Nephron (organoid): Measurements from ENCODE around the gene FARP1.
A peak's percentile ranks its signal among the peaks of the same experiment; 100 is the strongest.

Experiments used
- H3K27ac Mint-ChIP-seq, 3 experiments: 2 replicates each; pipeline ENCODE4 v1.8.0; 2020; ENCODE audit warnings: mixed read lengths in 3 of 3, mild to moderate bottlenecking in 2 of 3, moderate library complexity in 1 of 3
- H3K27me3 Mint-ChIP-seq: 2 replicates; pipeline ENCODE4 v1.8.0; 2021; ENCODE audit warnings: low read depth, mild to moderate bottlenecking, moderate library complexity, mixed read lengths
- H3K36me3 Mint-ChIP-seq: 2 replicates; pipeline ENCODE4 v1.8.0; 2020; ENCODE audit warnings: low read depth, mixed read lengths
- H3K4me1 Mint-ChIP-seq: 2 replicates; pipeline ENCODE4 v1.8.0; 2020; ENCODE audit warnings: mixed read lengths
- H3K4me3 Mint-ChIP-seq, 3 experiments: 2 replicates each; pipeline ENCODE4 v1.8.0; 2020; ENCODE audit warnings: mild to moderate bottlenecking in 3 of 3, mixed read lengths in 3 of 3, moderate library complexity in 2 of 3
- H3K9me3 Mint-ChIP-seq: 2 replicates; pipeline ENCODE4 v1.8.0; 2020; ENCODE audit warnings: mixed read lengths
- CTCF ChIP-seq, 3 experiments: fragments of 200-600 bp; sonication (generic); IDR thresholded peaks; one replicate each; pipeline ENCODE4 v1.5.0; 2021; ENCODE audit warnings: antibody characterized with exemption in 3 of 3; ENCODE audit not compliant: unreplicated experiment in 3 of 3

FARP1 gene

GRCh38 chr13:98108341-98108740 lies 34.6 kb upstream of the FARP1 start:
- Mint-ChIP-seq H3K27me3 (no peaks in the 10 kb centered on the region), H3K36me3 (no peaks in the 10 kb centered on the region), H3K27ac (peak overlapping the region; percentile 36 to 46 (median 45)), H3K4me3 (no peak overlapping the region), H3K9me3 (peaks cover 3% of the 10 kb centered on the region), H3K4me1 (peaks cover 34% of the 10 kb centered on the region)
- TF ChIP-seq CTCF (IDR thresholded peaks at IDR 0.05; ENCODE audit: unreplicated experiment in 3 of 3) = no peak

- Mint-ChIP-seq H3K27me3 (no peaks in the 10 kb centered on the region), H3K4me3 (no peak overlapping the region), H3K9me3 (peaks cover 3% of the 10 kb centered on the region), H3K4me1 (peaks cover 29% of the 10 kb centered on the region), H3K36me3 (no peaks in the 10 kb centered on the region), H3K27ac (peak overlapping the region in 1 of 3 experiments; percentile 25)
- TF ChIP-seq CTCF (IDR thresholded peaks at IDR 0.05; ENCODE audit: unreplicated experiment in 3 of 3) = no peak
Measured at GRCh38 chr13:98109226-98109853, 33.6 kb upstream of the FARP1 start.

- H3K36me3 Mint-ChIP-seq = no peaks in the 10 kb centered on the region
- no peak overlapping the region for H3K27ac Mint-ChIP-seq
- TF ChIP-seq CTCF (IDR thresholded peaks at IDR 0.05; ENCODE audit: unreplicated experiment in 3 of 3) = no peak
- H3K9me3 Mint-ChIP-seq = peaks cover 5% of the 10 kb centered on the region
- no peak overlapping the region for H3K4me3 Mint-ChIP-seq
- H3K4me1 Mint-ChIP-seq = peaks cover 17% of the 10 kb centered on the region
- no peaks in the 10 kb centered on the region for H3K27me3 Mint-ChIP-seq
Measured at GRCh38 chr13:98110749-98111148, 32.1 kb upstream of the FARP1 start.

- TF ChIP-seq CTCF (IDR thresholded peaks at IDR 0.05; ENCODE audit: unreplicated experiment in 3 of 3) = no peak
- peaks cover 2% of the 10 kb centered on the region for H3K9me3 Mint-ChIP-seq
- no peaks in the 10 kb centered on the region for H3K36me3 Mint-ChIP-seq
Measured at GRCh38 chr13:98111168-98112098, 31.5 kb upstream of the FARP1 start.

GRCh38 chr13:98112456-98112855 lies 30.4 kb upstream of the FARP1 start:
- no peak overlapping the region for H3K4me3 Mint-ChIP-seq
- no peaks in the 10 kb centered on the region for H3K27me3 Mint-ChIP-seq
- TF ChIP-seq CTCF (IDR thresholded peaks at IDR 0.05; ENCODE audit: unreplicated experiment in 3 of 3) = no peak
- peaks cover 2% of the 10 kb centered on the region for H3K9me3 Mint-ChIP-seq
- no peaks in the 10 kb centered on the region for H3K36me3 Mint-ChIP-seq
- peaks cover 7% of the 10 kb centered on the region for H3K4me1 Mint-ChIP-seq
- H3K27ac Mint-ChIP-seq = no peak overlapping the region

More at GRCh38 chr13:98111168-98112098, 31.5 kb upstream of the FARP1 start:
- peaks cover 11% of the 10 kb centered on the region for H3K4me1 Mint-ChIP-seq
- no peak overlapping the region for H3K4me3 Mint-ChIP-seq
- H3K27ac Mint-ChIP-seq = no peak overlapping the region
- no peaks in the 10 kb centered on the region for H3K27me3 Mint-ChIP-seq
